Activated T-helper 2 cell treated with anti-CD3 and anti-CD28 coated beads, Interferon-gamma antibody, Interleukin-2, Interleukin-4, amounts not matched to agents 10 μg/mL and 5 μg/mL and 100 μg/mL, durations not matched to agents 14 hours and 24 hours and 36 hours (primary cell): ENCODE data around the gene CAMTA1. TPM values are rescaled to one million over a fixed set of nuclear protein-coding genes. Genes with fewer than 3 reads are reported as not detected.

Source experiments
- DNase-seq: peaks from one replicate; pipeline ENCODE4 v3.0.0; 2021; ENCODE audit warnings: low spot score
- H3K27ac Mint-ChIP-seq: one replicate; pipeline ENCODE4 v1.8.0; 2021; ENCODE audit warnings: mixed read lengths
- H3K27me3 Mint-ChIP-seq: one replicate; pipeline ENCODE4 v1.8.0; 2021; ENCODE audit warnings: low read depth, mixed read lengths
- H3K36me3 Mint-ChIP-seq: one replicate; pipeline ENCODE4 v1.8.0; 2021; ENCODE audit warnings: low read depth, mixed read lengths
- H3K4me1 Mint-ChIP-seq: one replicate; pipeline ENCODE4 v1.8.0; 2021; ENCODE audit warnings: low read depth, mixed read lengths
- H3K4me3 Mint-ChIP-seq: one replicate; pipeline ENCODE4 v1.8.0; 2021; ENCODE audit warnings: low read depth, mild to moderate bottlenecking, moderate library complexity, mixed read lengths
- H3K9me3 Mint-ChIP-seq: one replicate; pipeline ENCODE4 v1.8.0; 2021; ENCODE audit warnings: mixed read lengths
- intact Hi-C: fragments of 100-400 bp; cut with micrococcal nuclease; formaldehyde crosslinking; loops from one replicate; pipeline ENCODE4 v1.15.1; 2023
- total RNA-seq: library from RNA; stranded (reverse); gene quantifications from 2 replicates; pipeline ENCODE4 v1.2.3, GENCODE V29; 2022

CAMTA1 gene
- total RNA-seq, 1 donor from 2014 or later: 62.9 TPM

DNA sequence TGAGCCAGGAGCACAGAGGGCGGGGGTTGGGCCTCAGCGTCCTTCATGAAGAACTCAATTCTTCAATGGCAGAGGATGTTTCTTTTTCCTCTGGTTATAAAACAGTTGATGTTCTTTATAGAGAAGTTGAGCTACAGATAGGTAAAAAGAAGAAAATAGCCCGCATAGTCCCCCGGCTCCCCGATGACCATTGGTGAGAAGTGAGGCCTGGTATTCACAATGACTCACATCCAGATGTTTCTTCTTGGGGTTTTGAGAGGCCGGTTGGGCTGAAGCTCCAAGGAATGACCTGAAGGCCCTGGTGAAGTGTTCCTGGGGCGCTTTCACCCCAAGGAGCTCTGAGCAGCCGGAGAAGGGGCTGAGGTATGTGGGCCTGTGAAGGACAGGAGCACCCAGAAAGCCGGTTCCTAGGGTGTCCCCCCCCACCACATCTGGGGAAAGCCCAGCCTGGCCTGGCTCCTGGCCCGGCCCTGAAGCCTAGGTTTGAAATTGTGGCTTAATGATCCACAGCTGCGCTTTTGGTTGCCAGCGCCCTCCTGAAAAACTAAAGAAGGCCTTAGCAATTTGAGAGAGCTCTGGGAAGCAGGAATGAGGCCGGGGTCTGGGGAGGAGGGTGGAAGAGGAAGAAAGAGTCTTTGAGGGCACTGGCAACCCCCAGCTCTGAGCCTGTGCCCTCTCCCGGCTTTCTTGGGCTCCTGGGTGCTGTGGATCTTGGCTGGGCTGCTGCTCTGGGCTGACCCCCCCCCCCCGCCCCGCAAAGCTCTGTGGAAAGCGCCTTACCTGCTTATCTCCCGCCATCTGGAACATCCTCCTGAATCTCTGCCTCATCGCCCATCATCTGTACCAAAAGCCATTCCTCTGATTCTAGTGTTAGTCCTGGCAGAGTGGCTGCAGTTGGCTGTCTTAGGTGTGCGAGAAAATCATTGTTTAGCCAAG, 444.7 kb downstream of the CAMTA1 start:
- intact Hi-C loops: no loop called here
- Mint-ChIP-seq H3K27me3 (no peaks in the 10 kb centered on the region), H3K4me1 (no peaks in the 10 kb centered on the region), H3K9me3 (no peaks in the 10 kb centered on the region), H3K27ac (no peak overlapping the region), H3K4me3 (no peak overlapping the region), H3K36me3 (no peaks in the 10 kb centered on the region)
- DNase-seq: no peak

DNA sequence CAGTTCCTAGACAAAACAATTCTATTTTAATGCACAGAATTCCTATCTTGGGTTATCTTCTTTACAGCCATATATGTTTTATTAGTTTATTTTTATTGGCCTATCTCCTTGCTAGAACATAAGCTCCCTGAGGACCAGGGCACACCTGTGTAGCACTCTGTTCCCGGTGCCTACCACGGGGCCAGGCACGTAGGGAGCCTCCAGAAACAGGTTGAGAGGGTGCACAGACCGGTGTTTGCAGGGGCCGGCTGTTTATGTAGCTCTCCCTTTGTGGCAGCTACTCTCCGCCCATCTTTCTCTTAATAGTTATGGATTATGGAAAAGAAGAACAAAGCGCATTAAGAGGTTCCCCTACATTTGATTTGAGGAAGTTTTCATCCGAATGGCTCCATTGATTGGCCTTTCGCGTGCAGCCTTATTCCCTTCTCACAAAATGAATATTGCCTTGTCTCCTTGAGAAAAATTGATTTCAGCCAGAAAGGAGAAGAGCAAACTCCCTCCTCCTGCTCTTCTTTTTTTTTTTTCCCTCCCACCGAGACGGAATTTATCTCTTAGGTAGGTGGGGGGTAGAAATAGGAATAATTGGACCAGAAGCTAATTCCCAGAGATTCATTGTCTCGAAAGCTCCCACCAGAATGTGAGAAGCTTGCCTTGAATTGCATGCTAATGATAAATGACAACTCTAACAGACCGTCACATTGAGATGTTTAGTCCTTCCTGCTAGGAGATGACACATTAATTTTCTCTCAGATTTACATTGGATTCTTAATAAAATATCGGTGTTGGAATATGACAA, 447.4 kb downstream of the CAMTA1 start:
- DNase-seq: no peak
- Mint-ChIP-seq H3K36me3 (no peaks in the 10 kb centered on the region), H3K4me1 (no peaks in the 10 kb centered on the region), H3K27ac (no peak overlapping the region), H3K27me3 (peaks cover 7% of the 10 kb centered on the region), H3K9me3 (no peaks in the 10 kb centered on the region), H3K4me3 (no peak overlapping the region)
- intact Hi-C loops: no loop called here

DNA sequence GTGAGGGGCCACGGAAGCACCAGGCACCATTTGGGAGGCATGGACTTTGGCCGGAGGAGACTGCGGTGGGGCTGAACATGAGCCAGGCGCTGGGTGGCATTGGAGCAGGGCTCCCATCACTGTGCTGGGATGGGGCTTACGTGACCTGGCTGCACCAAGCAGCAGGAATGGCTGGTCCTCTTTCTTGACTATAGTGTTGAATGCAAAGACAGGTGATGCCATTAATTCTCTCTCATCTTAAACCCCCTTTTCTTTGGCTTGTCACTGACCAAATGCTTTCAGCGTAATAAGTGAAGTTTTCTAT, 447.9 kb downstream of the CAMTA1 start:
- Mint-ChIP-seq H3K36me3 (no peaks in the 10 kb centered on the region), H3K4me3 (no peak overlapping the region), H3K27ac (no peak overlapping the region), H3K4me1 (no peaks in the 10 kb centered on the region), H3K27me3 (peaks cover 7% of the 10 kb centered on the region), H3K9me3 (no peaks in the 10 kb centered on the region)
- no peak for DNase-seq
- intact Hi-C loops: no loop called here

DNA sequence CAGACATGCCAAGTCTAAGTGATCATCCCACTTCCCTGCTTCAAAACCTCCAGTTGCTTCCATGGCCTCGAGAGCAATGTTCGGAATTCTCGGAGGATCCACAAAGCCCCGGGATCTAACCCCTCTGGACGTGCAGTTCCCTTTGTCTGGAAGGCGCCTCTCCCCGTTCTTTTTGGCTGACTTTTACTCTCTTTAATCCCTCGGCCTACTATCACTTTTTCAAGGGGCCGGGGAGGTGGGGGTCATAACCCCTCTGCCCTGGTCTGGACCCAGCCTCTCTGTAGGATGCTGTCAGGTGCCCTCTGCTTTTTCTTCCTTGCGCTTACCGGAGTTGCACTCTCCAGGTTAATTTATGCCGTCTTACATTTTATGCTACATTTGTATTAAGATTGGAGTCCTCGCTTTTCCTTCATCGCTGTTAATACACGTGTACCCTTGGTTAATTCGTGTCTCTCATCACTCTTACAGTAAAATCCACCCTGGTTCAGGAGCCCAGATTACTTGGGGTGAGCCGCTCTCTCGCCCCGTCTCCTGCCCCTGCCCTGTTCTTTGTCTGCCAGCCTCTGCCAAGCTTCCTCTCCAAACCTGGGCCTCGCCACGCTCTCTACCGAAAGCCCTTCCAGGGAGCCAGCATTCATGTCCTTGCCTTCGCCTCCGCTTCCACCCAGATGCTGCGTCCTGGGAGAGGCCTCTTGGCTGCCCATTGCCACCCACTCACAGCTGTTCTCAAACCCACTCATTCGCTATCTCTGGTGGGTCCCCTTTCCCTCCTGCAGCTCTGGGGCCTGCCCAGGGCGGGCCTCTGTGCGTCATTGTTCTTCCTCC, 448.6 kb downstream of the CAMTA1 start:
- peaks cover 7% of the 10 kb centered on the region for H3K27me3 Mint-ChIP-seq
- H3K27ac Mint-ChIP-seq: no peak overlapping the region
- H3K36me3 Mint-ChIP-seq: no peaks in the 10 kb centered on the region
- intact Hi-C loops: no loop called here
- no peaks in the 10 kb centered on the region for H3K4me1 Mint-ChIP-seq
- no peak overlapping the region for H3K4me3 Mint-ChIP-seq
- DNase-seq: no peak
- H3K9me3 Mint-ChIP-seq: no peaks in the 10 kb centered on the region

DNA sequence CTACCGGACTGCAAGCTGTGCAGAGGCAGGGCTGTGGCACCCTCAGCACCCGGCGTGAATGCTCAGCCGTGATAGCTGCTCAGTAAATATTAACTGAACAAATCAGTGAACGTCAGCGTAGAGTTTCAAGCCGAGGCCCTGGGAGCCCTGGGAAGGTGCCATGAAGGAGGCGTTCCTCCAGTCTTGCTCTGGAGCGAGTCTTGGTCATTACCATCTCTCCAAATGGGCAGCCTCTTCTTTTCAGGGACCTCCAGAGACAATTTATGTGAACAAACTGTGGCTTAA, 449.2 kb downstream of the CAMTA1 start:
- no peak for DNase-seq
- H3K27ac Mint-ChIP-seq: no peak overlapping the region
- H3K27me3 Mint-ChIP-seq: peaks cover 7% of the 10 kb centered on the region
- intact Hi-C loops: no loop called here
- no peaks in the 10 kb centered on the region for H3K9me3 Mint-ChIP-seq
- no peaks in the 10 kb centered on the region for H3K4me1 Mint-ChIP-seq
- no peak overlapping the region for H3K4me3 Mint-ChIP-seq
- no peaks in the 10 kb centered on the region for H3K36me3 Mint-ChIP-seq

DNA sequence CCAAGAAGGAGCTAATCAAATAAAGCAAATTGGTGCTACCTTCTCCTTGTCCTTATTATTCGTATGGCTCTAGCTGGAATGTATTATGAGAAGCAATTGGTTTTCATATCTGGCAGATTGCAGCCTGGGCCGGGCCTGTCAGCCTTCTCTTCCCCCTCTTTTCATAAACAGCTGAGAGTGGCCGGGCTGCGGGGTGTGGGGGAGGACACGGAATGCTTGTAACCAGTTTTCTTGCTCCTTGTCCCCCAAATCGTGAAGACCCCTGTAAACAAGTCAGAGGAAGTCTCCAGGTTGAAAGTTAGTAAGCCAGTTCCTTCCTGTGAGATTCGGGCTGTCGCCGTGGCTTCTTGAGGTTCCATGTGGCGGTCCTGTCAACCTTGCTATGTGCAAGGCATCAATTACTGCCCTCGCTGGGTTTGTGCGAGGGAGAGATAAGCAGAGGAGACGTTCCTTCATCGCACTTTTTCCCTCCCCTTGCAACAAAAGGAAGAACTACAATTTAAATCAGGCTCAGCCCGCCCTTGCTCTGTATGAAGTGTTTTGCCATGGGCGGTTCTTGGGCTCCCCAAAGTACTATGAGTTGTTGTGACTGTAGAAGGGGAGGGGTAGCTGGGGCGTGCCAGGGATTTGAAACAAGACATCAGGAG, 450.7 kb downstream of the CAMTA1 start:
- DNase-seq: no peak
- no peaks in the 10 kb centered on the region for H3K4me1 Mint-ChIP-seq
- H3K27me3 Mint-ChIP-seq: peaks cover 7% of the 10 kb centered on the region
- H3K4me3 Mint-ChIP-seq: no peak overlapping the region
- intact Hi-C loops: no loop called here
- no peaks in the 10 kb centered on the region for H3K36me3 Mint-ChIP-seq
- H3K27ac Mint-ChIP-seq: no peak overlapping the region
- no peaks in the 10 kb centered on the region for H3K9me3 Mint-ChIP-seq

DNA sequence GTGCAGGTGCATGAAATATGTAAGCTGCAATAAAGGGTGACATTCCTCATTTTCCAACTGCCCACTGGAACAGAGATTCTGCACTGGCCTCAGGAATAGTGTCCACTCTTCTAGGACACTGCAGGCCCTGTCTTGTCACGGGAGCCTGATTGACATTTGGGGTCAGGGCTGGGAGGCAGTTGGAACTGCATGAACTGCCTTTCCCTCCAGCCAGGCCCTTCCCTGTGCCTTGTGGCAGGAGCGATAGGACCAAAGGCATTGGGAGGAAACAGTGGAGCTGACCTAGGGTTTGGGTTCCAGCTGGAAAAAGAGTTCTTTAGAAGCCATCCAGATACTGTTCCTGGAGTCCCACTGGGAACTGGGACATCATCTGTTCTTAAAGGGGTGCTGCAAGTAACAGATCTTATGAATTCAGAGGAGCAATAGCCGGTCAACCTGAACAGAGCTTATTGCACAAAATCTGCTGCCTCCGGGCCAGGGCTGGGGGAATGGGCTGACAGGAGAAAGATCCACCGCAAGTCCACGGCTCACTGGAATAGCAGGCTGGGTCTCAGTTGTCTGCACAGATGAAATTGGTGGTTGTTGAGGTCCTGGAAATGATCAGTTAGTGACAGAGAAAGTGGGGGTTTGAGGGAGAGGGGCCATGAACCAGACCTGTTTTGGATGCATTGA, 451.7 kb downstream of the CAMTA1 start:
- H3K27me3 Mint-ChIP-seq: peaks cover 7% of the 10 kb centered on the region
- no peaks in the 10 kb centered on the region for H3K4me1 Mint-ChIP-seq
- H3K9me3 Mint-ChIP-seq: no peaks in the 10 kb centered on the region
- no peak overlapping the region for H3K27ac Mint-ChIP-seq
- no peaks in the 10 kb centered on the region for H3K36me3 Mint-ChIP-seq
- H3K4me3 Mint-ChIP-seq: no peak overlapping the region
- intact Hi-C loops: no loop called here
- DNase-seq: no peak

DNA sequence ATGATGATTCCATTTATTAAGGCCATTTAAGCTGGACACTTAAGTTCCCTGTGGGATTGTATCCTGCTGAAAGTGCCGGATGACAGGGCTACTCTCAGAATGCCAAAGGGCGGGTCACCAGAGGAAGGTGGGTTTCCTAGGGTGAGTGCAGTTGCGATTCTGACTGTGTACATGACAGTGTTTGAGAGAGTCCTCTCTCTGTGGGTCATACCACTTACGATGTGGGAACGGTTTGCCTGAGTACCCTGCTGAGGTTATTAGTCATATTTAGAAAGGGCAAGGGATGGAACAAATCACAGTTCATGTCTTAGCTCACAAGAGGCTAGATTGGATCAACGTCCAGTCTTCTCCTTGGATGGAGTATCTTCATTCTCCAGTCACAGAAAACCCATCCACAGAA, 461.9 kb downstream of the CAMTA1 start:
- Mint-ChIP-seq H3K4me1 (no peaks in the 10 kb centered on the region), H3K27ac (no peak overlapping the region), H3K36me3 (no peaks in the 10 kb centered on the region), H3K27me3 (peaks cover 4% of the 10 kb centered on the region), H3K9me3 (no peaks in the 10 kb centered on the region), H3K4me3 (no peak overlapping the region)
- no peak for DNase-seq
- intact Hi-C loops: no loop called here

DNA sequence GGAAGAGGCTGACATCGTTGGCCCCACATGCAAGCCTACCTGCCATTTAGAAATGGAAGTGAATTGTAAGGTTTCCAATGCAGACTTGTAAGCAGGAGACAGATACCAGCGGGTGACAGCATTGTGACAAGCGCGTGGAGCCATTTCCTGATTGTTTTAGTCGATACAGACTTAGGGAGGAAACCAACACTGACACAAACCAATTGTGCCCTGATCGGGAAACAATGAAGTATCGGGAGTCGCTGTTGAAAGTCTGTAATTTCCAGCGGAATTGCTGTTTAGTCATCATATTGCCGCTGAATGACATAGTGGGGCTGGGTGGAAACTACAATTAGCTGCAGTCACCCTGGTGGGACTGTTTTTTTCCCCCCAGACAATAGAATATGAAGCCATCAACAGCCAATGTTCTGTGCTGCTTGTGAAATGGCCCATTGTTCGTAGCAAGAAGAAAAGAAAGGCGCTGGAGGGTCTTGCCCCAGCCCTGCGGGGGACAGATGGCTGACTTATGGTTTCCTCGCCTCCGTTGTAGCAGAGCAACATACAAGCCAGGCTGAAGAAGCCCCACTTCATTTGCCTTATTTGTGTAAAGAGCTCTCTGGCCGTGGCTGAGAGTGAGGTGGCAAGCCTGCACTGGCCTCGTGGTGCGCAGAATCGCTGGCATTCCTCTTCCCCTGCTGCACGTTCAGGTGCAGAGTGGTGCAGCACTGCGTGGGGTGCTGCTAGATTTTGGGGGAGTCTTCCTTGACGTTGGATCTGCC, 462.7 kb downstream of the CAMTA1 start:
- no peaks in the 10 kb centered on the region for H3K36me3 Mint-ChIP-seq
- intact Hi-C loops: no loop called here
- peaks cover 4% of the 10 kb centered on the region for H3K27me3 Mint-ChIP-seq
- no peak for DNase-seq
- no peak overlapping the region for H3K27ac Mint-ChIP-seq
- no peak overlapping the region for H3K4me3 Mint-ChIP-seq
- no peaks in the 10 kb centered on the region for H3K4me1 Mint-ChIP-seq
- no peaks in the 10 kb centered on the region for H3K9me3 Mint-ChIP-seq

DNA sequence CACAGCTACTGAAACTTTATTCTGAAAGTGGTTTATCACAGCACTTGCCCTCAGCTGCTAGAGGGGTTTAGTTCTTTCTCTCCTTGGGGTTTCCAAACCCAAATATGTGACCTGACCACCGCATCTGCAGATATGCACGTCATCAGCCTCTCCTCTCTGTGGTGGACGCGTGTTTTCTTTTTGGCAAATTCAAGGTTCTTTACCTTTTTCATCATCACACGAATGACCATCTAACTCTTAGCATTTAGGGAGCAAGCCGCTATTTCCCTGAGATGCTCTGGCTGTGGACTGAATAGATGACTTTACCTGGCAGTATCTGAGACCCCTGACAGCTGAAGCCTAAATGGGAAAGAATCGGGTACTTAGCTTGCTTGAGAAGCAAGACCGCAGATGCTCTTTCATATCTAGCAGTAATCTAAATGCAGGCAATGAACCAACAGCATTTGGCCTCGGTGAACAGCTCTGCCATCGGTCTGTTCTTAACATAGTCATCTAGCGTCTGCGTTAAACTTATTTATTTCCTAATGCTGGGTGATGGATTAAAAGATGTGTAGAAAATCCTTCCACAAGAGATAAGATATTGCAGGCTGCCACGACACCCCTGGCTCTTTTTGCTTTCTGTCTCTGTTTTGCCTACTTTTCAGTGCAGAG, 463.4 kb downstream of the CAMTA1 start:
- Mint-ChIP-seq H3K36me3 (no peaks in the 10 kb centered on the region), H3K27me3 (peaks cover 4% of the 10 kb centered on the region), H3K27ac (no peak overlapping the region)

DNA sequence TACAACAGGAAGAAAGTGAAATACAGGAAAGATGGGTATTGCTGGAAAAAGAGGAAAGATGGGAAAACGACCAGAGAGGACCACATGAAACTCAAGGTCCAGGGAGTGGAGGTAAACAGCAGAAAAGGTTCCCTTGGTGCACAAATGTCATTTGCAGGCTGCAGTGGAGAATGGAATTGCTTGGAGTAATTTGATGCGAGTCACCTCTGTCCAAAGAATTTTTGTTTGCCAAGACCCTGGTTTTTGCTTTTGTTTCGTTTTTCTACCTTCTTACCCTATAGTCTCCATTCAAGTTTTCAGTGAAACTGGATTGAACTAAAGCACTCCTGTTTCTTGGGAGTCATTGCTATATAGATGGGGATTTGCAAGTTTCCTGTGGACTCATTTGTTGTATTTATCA, 464.3 kb downstream of the CAMTA1 start:
- Mint-ChIP-seq H3K9me3 (no peaks in the 10 kb centered on the region), H3K4me3 (no peak overlapping the region), H3K4me1 (no peaks in the 10 kb centered on the region), H3K27ac (no peak overlapping the region), H3K36me3 (no peaks in the 10 kb centered on the region), H3K27me3 (peaks cover 4% of the 10 kb centered on the region)
- no peak for DNase-seq
- intact Hi-C loops: no loop called here

More for the DNA sequence above, 463.4 kb downstream of the CAMTA1 start:
- intact Hi-C loops: no loop called here
- Mint-ChIP-seq H3K9me3 (no peaks in the 10 kb centered on the region), H3K4me1 (no peaks in the 10 kb centered on the region), H3K4me3 (no peak overlapping the region)
- DNase-seq: no peak
